Heart right ventricle (tissue), 16 donors: ENCODE measurements around the gene PYDC1. TPM values are rescaled to one million over a fixed set of nuclear protein-coding genes. Genes with fewer than 3 reads are reported as not detected.

Experiments
- ATAC-seq, 8 donors: fragments of 200-7000 bp; cut with Tn5 transposase; one replicate each; pipeline ENCODE4 v1.9.1; 2020; ENCODE audit warnings: mild to moderate bottlenecking in 8 of 8, moderate library complexity in 8 of 8, moderate number of reproducible peaks in 1 of 8
- DNase-seq, 2 donors: peaks; one replicate each; pipeline ENCODE4 v3.0.0-alpha.2; 2020
- H3K27ac ChIP-seq, 10 donors: fragments of 200-600 bp; sonication (generic) in 2 of 10; one replicate each; pipeline versions ENCODE4 v1.5.0 to v1.8.0; 2020 to 2022; ENCODE audit warnings: mild to moderate bottlenecking in 3 of 10
- H3K27me3 ChIP-seq, 7 donors: fragments of 200-600 bp; one replicate each; pipeline ENCODE4 v1.8.0; 2021 to 2022; ENCODE audit warnings: mild to moderate bottlenecking in 2 of 7
- H3K36me3 ChIP-seq, 9 donors: fragments of 200-600 bp; sonication (generic) in 1 of 9; one replicate each; pipeline versions ENCODE4 v1.5.0 to v1.8.0; 2020 to 2022; ENCODE audit warnings: mild to moderate bottlenecking in 2 of 9
- H3K4me1 ChIP-seq, 9 donors: fragments of 200-600 bp; sonication (generic) in 1 of 9; one replicate each; pipeline versions ENCODE4 v1.5.0 to v1.8.0; 2020 to 2022; ENCODE audit warnings: mild to moderate bottlenecking in 4 of 9
- H3K4me3 ChIP-seq, 10 donors: fragments of 200-600 bp; sonication (generic) in 2 of 10; one replicate each; pipeline versions ENCODE4 v1.5.0 to v1.8.0; 2020 to 2022; ENCODE audit warnings: mild to moderate bottlenecking in 7 of 10, moderate library complexity in 2 of 10
- H3K9me3 ChIP-seq, 11 donors: fragments of 200-600 bp in 10 of 11; sonication (generic) in 2 of 11; one replicate each; pipeline versions ENCODE4 v1.5.0 to v1.8.0; 2013 to 2022; ENCODE audit warnings: mild to moderate bottlenecking in 2 of 11, control low read depth in 1 of 11, moderate library complexity in 1 of 11
- CTCF ChIP-seq, 9 donors: fragments of 200-600 bp; sonication (generic) in 2 of 9; IDR thresholded peaks; one replicate each; pipeline versions ENCODE4 v1.5.0 to v1.8.0; 2021 to 2022; ENCODE audit warnings: antibody characterized with exemption in 9 of 9, mild to moderate bottlenecking in 5 of 9, moderate library complexity in 1 of 9
- WGBS, 2 donors: extraction: QIAGEN DNeasy Blood & Tissue Kit; methylation state at CpG; one replicate each; pipeline ENCODE4 v1.1.7; 2013; ENCODE audit warnings: inconsistent platforms in 1 of 2; 5-methylcytosine and 5-hydroxymethylcytosine counted together
- intact Hi-C, 10 donors: fragments of 100-400 bp; cut with DNase I; formaldehyde crosslinking; loops; one replicate each; pipeline versions ENCODE4 v1.11.1 to v1.14.2; 2022
- polyA plus RNA-seq, 2 donors: library from polyadenylated mRNA; stranded (reverse); fragments of 200-250 nt; gene quantifications; one replicate each; pipeline ENCODE4 v1.2.3, GENCODE V29; 2013
- total RNA-seq, 10 donors: library from RNA; stranded (reverse); fragmentation: NEBNext Ultra II Directional in 3 of 10; extraction: Animal tissue kit (Norgen Biotek cat#: 25700) in 3 of 10; gene quantifications; one replicate each; pipeline versions ENCODE4 v1.2.1 to v1.2.4, GENCODE V29; 2021 to 2023
- donor health status: Arrhythmogenic right ventricular cardiomyopathy.
- donor health status: ischemic (EF 13 %, LVEDD 7.1; RV severe dilation, severe dysfunction).
- donor health status: healthy with polysubstance abuse.
- donor health status: DM: no; HTN: yes; CAD: no.
- donor health status: DM: no; HTN: no; CAD: no.
- donor health status: ischemic (EF 25% LVEDD 6.9; RV normal size, moderate dysfunction).
- donor health status: ischemic (EF 25% LVEDD 5.7; RV mildly dilated, moderate dysfunction).
- donor health status: healthy.
- donor health status: DM: yes; HTN: yes; CAD: no.
- donor health status: Ischemic cardiomyopathy.
- donor health status: ischemic (EF 35%, LVEDD 5.7; RV mildly dilated, moderate dysfunction).
- donor health status: nonischemic (EF 11% LVEDD 7.7; RV severe dilation, severe dysfunction).
- donor health status: DM: yes; HTN: yes; CAD: no.
- donor health status: PGD.
- donor health status: ischemic (EF 29% LVEDD 5.4; RV normal size, mild dysfunction).
- donor health status: nonischemic (EF 23%, LVEDD 6.1; RV moderate dilation, normal function).

Gene PYDC1
- total and polyA plus RNA-seq, 12 donors, result not detected

GRCh38 chr16:31260136-31260931 is 43.4 kb upstream of the PYDC1 start:
- Histone ChIP-seq H3K4me3 (peak overlapping the region in 7 of 10 donors; percentile 5 to 57 (median 32)), H3K4me1 (peaks cover 0 to 54% (median 0%) of the 10 kb centered on the region in 9 donors), H3K9me3 (no peaks in the 10 kb centered on the region), H3K36me3 (no peaks in the 10 kb centered on the region), H3K27ac (peak overlapping the region in 3 of 10 donors; percentile 15 to 86 (median 58)), H3K27me3 (peaks cover 0 to 24% (median 10%) of the 10 kb centered on the region in 7 donors)
- no peak for TF ChIP-seq CTCF (IDR thresholded peaks at IDR 0.05)
- intact Hi-C loops, result loop anchor here in 1 of 10 donors (10.0 kb wide), 1 partner anchor 64 kb away; no protein-coding TSS in a partner anchor
- WGBS, 2 donors, result 66 to 70% methylated on average over 14 of the region's 14 CpGs
- DNase-seq, result no peak
- peak in 4 of 8 donors; percentile 13 to 19 (median 16) for ATAC-seq

GRCh38 chr16:31258366-31258765 is 41.4 kb upstream of the PYDC1 start:
- intact Hi-C loops, result loop anchor here in 1 of 10 donors (10.0 kb wide), 1 partner anchor 146 kb away; no protein-coding TSS in a partner anchor
- Histone ChIP-seq H3K36me3 (no peaks in the 10 kb centered on the region), H3K4me1 (peaks cover 0 to 54% (median 0%) of the 10 kb centered on the region in 9 donors), H3K9me3 (no peaks in the 10 kb centered on the region), H3K27ac (no peak overlapping the region), H3K27me3 (peaks cover 0 to 17% (median 7%) of the 10 kb centered on the region in 7 donors), H3K4me3 (no peak overlapping the region)
- 78 to 90% methylated on average over 4 of the region's 4 CpGs for WGBS, 2 donors
- no peak for TF ChIP-seq CTCF (IDR thresholded peaks at IDR 0.05)
- no peak for ATAC-seq
- DNase-seq, result no peak

GRCh38 chr16:31256466-31256865 is 39.5 kb upstream of the PYDC1 start:
- Histone ChIP-seq H3K4me1 (peaks cover 0 to 46% (median 0%) of the 10 kb centered on the region in 9 donors), H3K36me3 (no peaks in the 10 kb centered on the region), H3K4me3 (no peak overlapping the region), H3K27me3 (peaks cover 0 to 17% (median 7%) of the 10 kb centered on the region in 7 donors), H3K9me3 (no peaks in the 10 kb centered on the region), H3K27ac (no peak overlapping the region)
- TF ChIP-seq CTCF (IDR thresholded peaks at IDR 0.05), result no peak
- ATAC-seq (no peak), DNase-seq (no peak)
- intact Hi-C loops, result loop anchor here in 1 of 10 donors (10.0 kb wide), 1 partner anchor 148 kb away; no protein-coding TSS in a partner anchor
- WGBS, 2 donors, result 77 to 83% methylated on average over 8 of the region's 8 CpGs

GRCh38 chr16:31253642-31254045 is 36.7 kb upstream of the PYDC1 start:
- H3K4me1 ChIP-seq, result peaks cover 0 to 32% (median 0%) of the 10 kb centered on the region in 9 donors
- H3K27me3 ChIP-seq, result peaks cover 0 to 22% (median 5%) of the 10 kb centered on the region in 7 donors
- intact Hi-C loops, result loop anchor here in 1 of 10 donors (10.0 kb wide), 1 partner anchor 151 kb away; no protein-coding TSS in a partner anchor
- 23 to 33% methylated on average over 5 of the region's 5 CpGs for WGBS, 2 donors
- ATAC-seq, result peak; percentile 22 to 88 (median 54)
- DNase-seq, result peak in 1 of 2 donors; percentile 14
- H3K27ac ChIP-seq, result peak overlapping the region in 4 of 10 donors; percentile 14 to 88 (median 27)
- H3K36me3 ChIP-seq, result no peaks in the 10 kb centered on the region
- TF ChIP-seq CTCF (IDR thresholded peaks at IDR 0.05), result no peak
- no peaks in the 10 kb centered on the region for H3K9me3 ChIP-seq
- no peak overlapping the region for H3K4me3 ChIP-seq
